HG03280 (cell line): Measurements from ENCODE around the gene ZDHHC11.
"Not testable (repeated sequence)": the region's sequence is repeated elsewhere in the genome, so short reads cannot be mapped to it uniquely, and the experiment has no call there.

ENCODE experiments used
- ATAC-seq: cut with Tn5 transposase; IDR thresholded peaks from one replicate; pipeline ENCODE4 v1.9.1; 2021; ENCODE audit warnings: mild to moderate bottlenecking, moderate library complexity; ENCODE audit not compliant: unreplicated experiment

The ZDHHC11 gene

DNA sequence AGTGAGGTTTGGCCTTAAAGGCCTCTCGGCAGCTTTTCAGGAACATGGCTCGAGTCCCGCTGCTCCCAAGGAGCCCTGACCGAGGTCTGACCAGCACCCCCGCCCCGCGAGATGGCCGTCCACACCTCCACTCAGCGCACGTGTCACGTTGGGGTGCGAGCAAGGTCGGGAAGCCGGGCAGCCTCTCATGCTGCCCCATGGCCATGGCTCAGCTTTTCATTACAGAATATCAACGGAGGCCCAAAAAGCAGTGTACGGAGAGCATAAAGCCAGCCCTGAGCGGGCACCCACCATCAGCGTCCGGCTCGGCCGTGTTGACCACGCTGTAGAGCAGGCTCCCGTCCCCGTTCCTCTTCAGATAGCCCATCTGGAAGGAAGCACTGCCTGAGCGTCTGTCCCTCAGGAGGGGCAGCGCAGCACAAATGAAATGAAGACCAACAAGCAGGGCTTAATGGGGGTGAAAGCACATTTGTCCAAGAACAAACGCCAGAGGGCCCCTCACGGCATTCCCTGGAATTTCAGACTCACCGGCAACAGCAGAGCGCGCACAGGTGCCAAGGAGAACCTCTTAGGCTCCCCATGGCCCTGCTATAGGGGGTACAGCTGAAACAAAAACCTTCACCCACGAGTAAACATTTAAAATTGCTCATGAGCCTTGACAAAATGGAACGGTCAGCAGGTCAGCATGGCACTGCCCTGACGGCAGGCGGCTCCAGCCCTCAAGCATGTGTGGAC is 30.2 kb upstream of the ZDHHC11 start:
- no peak for ATAC-seq

DNA sequence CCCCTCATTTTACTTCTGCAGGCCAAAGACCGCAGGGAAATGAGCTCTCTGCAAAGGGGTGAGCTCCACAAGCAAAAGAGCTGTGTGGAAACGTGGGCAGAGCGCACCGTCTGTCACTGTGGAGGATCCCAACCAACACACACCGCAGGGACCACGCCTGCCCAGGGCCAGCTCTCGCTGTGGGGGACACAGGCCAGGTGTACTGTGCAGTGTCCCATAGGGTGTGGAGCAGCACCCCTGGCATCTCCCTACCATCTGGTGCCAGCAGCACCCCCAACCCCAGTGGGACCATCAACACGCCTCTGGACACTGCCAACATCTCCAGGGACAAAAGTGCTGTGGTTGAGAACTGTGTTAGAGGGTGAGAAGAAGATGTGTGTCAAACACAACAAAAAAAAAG is 27.9 kb upstream of the ZDHHC11 start:
- not testable (repeated sequence) for ATAC-seq

DNA sequence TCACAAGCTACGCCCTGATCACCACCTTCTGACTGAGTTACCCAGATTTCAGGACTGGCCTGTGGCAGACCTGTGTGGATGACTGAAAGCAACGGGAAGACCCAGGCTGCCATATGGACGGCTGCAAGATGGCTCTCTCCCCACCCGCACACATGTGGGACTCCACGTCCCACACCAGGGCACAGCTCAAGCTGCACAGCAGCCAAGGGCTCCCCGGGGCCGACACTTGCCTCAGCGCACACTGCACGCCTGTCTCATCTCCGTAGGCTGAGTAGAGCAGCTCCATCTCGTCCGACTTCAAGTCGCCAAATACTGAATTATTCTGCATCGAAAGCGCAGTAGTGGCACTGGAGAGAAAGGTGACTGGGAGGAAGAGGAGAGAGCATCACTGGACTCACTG is 27.3 kb upstream of the ZDHHC11 start:
- ATAC-seq = no peak

GRCh38 chr5:876398-877365 is 25.9 kb upstream of the ZDHHC11 start:
- no peak for ATAC-seq

GRCh38 chr5:875931-876330 is 25.1 kb upstream of the ZDHHC11 start:
- ATAC-seq = no peak

GRCh38 chr5:873328-873727 is 22.5 kb upstream of the ZDHHC11 start:
- ATAC-seq = no peak

DNA sequence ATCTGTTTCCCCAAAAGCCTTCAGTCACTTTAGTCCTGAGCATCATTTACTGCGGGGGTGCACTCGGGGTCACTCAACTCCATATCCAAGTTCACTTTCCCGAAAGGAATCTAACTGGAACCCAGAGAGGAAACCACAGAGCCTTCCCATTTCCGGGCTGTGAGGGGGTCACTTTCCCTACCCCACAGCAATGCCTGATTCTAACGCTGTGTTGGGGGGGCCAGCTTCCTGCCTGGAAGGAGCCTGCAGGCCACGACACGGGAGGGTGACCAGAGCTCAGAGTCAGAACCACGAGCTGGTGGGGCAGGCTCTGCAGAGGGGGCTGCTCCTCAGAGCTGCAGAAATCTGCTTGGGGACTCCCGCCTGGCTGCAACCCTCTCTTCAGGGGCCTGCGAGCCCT is 21.5 kb upstream of the ZDHHC11 start:
- no peak for ATAC-seq

DNA sequence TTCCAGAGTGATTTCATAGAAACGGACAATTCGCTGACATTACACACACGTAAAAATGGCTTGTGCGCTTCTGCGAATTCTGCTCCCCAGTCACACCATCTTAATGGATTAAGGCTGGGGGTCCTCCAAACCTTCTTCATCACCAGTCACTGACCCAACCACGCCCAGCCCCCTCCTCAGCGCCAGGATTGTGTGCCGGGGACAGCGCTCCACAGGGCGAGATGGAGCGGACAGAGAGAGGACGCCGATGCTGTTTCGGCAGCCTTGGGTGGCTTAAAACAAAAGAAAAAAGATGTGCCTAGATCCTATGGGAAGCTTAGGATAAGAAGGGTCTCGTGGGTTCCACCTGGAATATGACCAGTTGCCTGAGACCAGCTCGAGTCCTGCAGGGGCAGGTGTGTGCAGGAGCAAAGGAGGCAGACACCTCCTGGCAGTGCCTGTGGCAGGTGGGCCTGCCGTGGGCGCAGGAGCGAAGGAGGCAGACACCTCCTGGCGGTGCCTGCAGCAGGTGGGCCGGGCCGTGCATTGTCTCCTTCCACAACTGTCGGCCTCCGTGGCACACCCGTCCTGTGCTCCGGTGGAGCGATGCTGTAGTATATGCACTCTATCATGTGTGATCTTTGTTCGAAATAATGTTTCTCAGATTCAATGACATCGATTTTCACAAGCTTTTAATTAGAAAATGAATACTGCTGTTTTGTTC is 21.0 kb upstream of the ZDHHC11 start:
- ATAC-seq = no peak

GRCh38 chr5:870956-871355 is 20.2 kb upstream of the ZDHHC11 start:
- no peak for ATAC-seq

- no peak for ATAC-seq
These were observed 17.8 kb upstream of the ZDHHC11 start for GRCh38 chr5:868428-869135.

DNA sequence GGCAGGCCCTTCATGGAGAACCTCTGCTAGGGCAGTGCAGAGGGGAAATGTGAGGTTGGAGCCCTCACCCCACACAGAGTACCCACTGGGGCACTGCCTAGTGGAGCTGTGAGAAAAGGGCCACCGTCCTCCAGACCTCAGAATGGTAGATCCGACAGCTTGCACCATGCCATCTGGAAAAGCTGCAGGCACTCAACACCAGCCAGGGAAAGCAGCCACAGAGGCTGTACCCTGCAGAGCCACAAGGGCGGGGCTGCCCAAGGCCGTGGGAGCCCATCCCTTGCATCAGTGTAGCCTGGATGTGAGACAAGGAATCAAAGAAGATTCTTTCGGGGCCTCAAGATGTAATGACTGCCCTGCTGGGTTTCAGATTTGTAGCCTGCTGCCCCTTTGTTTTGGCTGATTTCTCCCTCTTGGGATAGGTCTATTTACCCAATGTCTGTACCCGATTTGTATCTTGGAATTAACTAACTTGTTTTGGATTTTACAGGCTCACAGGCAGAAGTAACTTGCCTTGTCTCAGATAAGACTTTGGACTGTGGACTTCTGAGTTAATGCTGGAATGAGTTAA is 16.6 kb upstream of the ZDHHC11 start:
- ATAC-seq = no peak

DNA sequence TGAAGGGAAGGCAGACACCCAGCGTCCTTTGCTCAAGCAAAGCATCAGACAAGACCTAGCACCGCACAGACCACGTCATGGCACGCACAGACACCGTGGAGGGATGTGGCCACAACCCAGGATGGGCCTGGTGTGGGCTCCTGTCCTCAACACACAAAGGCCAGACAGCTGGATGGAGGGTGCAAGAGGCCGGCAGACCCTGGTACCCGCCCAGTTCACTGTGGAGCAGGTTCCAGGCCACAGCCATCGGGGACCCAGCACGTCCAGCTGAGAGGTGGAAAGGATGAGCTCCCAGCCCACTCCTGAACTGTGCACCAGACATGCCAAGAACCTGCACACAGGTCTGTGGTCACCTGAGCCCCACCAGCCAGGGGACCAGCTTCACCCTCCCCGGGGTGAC is 15.0 kb upstream of the ZDHHC11 start:
- ATAC-seq = no peak

DNA sequence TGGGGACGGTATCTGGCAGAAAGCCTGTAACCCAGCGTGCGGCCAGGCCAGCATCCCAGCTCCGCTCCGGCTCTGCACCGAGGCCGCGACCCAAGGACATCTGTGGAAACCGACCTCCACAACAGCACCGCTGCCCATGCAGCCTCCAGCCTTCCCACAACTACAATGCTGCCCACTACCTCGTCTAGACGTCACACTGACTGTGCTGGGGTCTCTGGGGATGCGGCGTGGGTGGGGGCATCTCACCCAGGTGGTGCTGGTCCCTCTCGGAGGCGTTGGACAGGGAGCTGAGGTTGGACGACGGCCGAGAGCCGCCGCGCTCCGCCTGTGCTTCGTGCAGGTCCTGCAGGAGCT is 14.4 kb upstream of the ZDHHC11 start:
- no peak for ATAC-seq

DNA sequence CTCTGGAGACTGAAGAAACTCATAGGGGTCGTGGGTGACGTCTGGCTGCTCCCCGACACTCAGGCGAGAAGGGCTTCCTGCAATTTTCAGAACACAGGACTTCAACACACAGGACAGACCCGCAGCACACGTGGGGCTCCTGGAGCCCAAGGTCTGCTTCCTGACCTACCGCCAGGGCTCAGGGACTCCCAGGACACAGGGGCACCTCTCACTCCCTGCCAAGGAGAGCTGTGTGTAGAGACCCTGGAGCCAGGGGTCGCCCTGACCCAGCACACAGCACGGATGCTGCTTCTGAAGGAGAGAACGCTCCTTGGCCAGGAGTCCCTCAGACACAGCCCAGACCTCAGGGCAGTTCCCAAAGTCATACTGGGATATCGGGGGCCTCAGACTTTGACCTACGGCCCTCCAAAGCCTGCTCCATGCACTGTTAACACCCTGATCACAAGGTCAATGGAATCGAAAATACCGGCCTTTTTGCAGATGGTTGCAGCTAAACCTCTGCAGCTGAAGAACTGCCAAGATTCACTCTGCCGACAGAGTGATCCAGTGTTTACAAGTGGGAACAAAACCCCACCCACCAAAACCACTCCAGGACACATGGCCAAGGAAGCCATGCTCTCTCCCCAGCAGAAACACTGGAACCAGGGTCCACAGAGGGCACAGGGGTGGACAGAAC is 13.8 kb upstream of the ZDHHC11 start:
- no peak for ATAC-seq

DNA sequence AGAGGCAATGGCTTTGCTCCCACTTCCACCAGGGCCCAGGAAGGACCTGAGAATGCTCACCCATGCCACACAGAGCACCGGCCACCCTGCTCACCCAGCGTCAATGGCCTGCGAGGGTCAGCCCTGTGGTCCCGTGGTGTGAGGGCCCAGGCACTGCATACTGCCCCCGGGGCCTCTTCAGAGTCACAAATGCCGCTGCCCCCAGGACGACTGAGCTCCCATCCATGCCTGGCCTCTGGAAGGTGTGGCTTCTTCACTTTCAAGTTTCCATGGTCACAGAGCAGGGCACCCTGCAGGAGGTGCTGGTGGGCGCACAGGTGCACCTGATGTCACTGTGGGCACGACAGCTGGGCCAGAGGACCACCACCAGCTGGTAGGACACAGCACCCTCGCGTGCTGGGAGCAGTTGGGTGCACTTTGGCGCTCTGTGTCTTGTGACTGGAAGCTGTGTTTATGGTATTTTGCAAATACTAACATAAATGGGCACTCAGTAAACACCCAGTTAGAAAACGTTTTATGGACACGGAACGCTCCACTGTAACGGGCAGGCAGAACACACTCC is 12.5 kb upstream of the ZDHHC11 start:
- ATAC-seq = no peak

- ATAC-seq = no peak
These were observed 11.8 kb upstream of the ZDHHC11 start for GRCh38 chr5:862367-863243.

GRCh38 chr5:861442-862366 is 10.9 kb upstream of the ZDHHC11 start:
- no peak for ATAC-seq
